COLO668 (cell line): ENCODE data around the gene TTC27.
A peak's percentile ranks its signal among the peaks of the same experiment; 100 is the strongest.
"Not testable (repeated sequence)": the region's sequence is repeated elsewhere in the genome, so short reads cannot be mapped to it uniquely, and the experiment has no call there.

Source experiments
- DNase-seq: peaks from one replicate; lab custom pipeline; 2025; ENCODE audit not compliant: unreplicated experiment; lab: John Stamatoyannopoulos, UW

Gene TTC27

DNA sequence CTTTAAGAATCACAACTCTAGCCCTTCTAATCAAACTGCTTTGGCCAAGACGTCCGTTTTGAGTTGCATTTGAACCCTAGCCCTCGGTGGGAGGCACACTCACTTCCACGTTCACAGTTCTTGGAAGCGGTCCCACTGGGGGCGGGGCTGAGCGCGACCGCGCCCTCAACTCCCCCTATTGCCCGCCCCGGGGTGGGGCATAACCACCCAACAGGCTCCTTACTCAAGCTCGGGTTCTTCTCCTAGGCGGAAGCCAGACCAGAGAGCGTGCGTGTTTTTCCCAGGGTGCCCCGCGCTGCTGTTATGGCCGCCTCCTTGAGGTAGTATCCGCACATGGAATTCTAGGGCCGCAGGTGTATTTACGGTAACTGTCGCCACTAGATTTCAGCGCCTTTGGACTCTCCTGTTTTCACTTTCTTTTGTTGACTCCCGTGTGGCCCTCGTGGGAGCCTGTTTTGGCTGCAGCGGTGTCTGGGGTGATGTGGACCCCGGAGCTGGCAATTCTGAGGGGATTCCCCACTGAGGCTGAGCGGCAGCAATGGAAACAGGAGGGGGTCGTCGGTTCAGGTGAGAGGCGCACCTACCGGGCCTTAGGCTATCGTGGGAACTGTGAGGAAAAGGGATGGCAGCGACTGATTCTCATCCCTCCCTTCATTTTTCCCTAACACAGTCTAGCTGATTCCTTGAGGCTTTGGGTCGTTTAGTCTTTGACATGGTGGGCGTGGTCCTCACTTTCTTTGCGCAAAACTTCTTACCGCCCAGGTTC is at the start of gene TTC27:
TTC27 (plus strand) TSS at position 237 of the 766 bp plus-strand sequence; CDS start at position 480, 243 bp downstream.
- DNase-seq = peak; percentile 94

GRCh38 chr2:32591669-32592463 is 36.0 kb upstream of the TTC27 start:
- DNase-seq = no peak

- no peak for DNase-seq
Measured at GRCh38 chr2:32594573-32594972, 33.3 kb upstream of the TTC27 start.

DNA sequence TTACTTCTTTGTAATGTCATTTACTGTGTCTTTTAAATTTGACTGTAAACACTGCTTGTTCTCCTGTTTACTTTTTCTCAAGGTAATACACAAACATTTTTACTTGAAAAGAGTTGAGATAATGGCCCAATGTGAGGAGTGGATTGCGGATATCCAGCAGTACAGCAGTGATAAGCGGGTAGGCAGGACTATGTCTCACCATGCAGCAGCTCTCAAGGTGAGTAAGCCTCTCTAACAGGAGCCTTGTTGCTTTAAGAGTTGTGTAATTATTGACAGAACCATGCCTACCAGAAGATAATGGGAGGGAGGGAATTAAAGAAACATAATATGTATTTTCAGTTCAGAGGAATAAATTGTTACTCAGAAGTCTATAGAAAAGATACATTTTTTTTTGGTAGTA is 16.5 kb upstream of the TTC27 start:
- DNase-seq = no peak

GRCh38 chr2:32611771-32612170 is 16.1 kb upstream of the TTC27 start:
- DNase-seq = no peak

DNA sequence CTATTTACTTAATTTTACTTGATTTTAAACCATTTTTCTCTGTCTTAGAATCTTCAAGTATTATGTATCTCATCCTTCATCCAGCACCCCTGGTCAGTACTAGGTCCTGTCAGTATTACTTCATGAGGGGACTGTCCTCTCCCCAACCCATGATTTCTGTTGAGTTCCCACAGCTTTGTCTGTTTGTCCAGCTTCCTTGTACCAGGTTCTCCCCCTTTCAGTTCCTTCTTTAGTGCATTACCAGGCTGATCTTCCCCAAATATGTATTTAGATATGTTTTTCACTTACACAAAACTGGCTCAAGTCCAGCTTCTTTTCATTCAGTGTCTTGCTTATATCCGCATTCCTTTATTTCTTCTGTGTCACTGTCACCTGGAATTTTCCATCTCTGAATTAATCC is 13.8 kb upstream of the TTC27 start:
- no peak for DNase-seq

- no peak for DNase-seq
Measured at GRCh38 chr2:32617599-32618189, 10.2 kb upstream of the TTC27 start.

- DNase-seq = no peak
Measured at GRCh38 chr2:32622570-32623310, 5.1 kb upstream of the TTC27 start.

- DNase-seq = no peak
Measured at GRCh38 chr2:32623311-32623706, 4.5 kb upstream of the TTC27 start.

DNA sequence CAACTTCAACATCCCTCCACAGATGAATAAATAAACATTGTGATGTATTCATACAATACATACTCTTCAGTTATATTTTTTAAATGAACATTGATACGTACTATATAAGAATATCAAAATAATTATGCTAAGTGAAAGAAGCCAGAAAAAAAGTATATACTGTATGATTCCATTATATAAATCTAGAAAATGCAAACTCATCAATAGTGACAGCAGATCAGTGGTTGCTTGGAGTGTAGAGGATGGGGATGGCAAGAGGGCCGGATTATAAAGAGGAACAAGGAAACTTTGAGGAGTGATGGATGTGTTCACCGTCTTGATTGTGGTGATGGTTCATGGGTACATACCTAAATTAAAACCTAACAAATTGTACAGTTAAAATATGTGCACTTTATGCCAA is 3.0 kb upstream of the TTC27 start:
- no peak for DNase-seq

- DNase-seq = no peak
Measured at GRCh38 chr2:32626639-32627221, 1.1 kb upstream of the TTC27 start.

GRCh38 chr2:32627441-32627813 is 423 bp upstream of the TTC27 start:
- peak; percentile 27 for DNase-seq

DNA sequence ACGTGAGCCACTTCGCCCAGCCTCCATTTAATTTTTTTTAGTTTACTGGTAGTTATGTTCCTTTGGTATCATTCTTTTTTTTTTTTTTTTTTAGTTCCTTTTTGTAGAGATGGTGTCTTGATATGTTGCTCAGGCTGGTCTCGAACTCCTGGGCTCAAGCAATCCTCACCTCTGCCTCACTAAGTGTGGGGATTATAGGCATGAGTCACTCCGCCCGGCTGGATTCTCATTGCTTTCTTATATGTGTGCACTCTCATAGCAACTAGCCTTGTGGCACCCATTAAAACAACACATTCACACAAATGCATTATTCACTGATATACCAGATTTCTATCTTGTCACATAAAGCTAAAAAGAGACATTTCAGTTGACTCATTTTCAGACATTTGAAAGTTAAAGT is 4.2 kb downstream of the TTC27 start:
- DNase-seq = no peak

- DNase-seq = no peak
Measured at GRCh38 chr2:32633040-32633439, 5.2 kb downstream of the TTC27 start.

DNA sequence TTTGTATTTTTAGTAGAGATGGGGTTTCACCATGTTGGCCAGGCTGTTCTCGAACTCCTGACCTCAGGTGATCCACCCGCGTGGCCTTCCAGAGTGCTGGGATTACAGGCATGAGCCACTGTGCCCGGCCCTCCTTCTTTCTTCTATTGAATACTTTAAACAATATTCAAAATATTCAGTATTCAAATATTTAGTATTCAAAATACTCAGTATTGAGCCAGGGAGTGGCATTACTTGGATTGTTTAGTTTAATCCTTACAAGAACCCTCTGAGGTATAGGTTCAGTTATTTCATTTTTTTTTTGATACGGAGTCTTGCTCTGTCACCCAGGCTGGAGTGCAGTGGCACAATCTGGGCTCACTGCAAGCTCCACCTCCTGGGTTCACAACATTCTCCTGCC is 10.7 kb downstream of the TTC27 start:
- DNase-seq = not testable (repeated sequence)

DNA sequence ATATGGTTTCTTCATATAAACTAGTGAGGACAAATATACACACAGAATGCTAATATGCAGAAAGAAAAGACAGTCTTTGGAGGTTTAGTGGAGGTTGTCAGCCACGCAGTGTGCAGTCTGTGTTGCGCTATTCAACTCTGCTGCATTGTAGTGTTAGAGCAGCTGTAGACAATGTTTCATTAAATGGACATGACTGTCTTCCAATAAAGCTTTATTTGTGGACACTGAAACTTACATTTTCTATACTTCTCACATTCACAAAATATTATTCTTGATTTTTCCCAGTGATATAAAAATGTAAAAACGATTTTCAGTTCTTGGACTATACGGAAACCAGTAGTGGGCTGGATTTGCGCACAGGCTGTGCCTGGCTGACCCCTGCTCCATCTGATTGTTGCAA is 13.3 kb downstream of the TTC27 start:
- DNase-seq = no peak

GRCh38 chr2:32647180-32647651 is 19.4 kb downstream of the TTC27 start:
- no peak for DNase-seq

DNA sequence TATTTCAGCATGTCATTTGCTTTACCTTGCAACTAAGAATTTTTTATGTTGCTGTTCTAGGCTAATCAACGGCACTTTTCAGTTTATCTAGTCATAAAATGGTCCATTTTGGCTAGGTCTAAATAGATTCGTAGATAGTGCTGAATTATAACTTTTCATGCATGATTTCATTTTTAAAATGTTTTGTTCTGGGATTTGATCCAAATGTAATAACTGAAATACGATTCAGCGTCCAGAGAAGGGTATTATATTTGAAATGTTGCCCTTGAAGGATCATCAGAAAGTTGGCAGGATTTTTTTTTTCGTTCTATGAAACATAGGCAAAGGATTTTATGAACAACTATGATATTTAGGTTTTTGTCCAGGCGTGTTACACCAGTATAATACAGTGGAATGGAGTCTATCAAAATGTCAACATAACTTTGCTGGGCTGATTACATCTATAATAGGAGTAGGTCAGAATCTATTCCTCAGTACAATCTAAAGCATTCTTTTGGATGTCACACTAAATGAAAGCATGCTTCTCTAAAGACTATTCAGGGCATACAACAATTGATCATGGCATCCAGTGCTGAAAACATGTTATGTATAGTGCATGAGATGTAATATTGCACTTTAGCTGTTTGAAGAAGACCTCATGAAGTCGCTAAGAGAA is 24.8 kb downstream of the TTC27 start:
- DNase-seq = no peak

- DNase-seq = no peak
Measured at GRCh38 chr2:32656069-32656468, 28.2 kb downstream of the TTC27 start.

GRCh38 chr2:32663864-32664263 is 36.0 kb downstream of the TTC27 start:
- DNase-seq = no peak
